ENCODE results near the gene ZC3H12A. TPM values are rescaled to one million over a fixed set of nuclear protein-coding genes. Genes with fewer than 3 reads are reported as not detected.

Gene ZC3H12A
- total RNA-seq, 1 experiment from 2014 or later, result 51.4 TPM

DNA sequence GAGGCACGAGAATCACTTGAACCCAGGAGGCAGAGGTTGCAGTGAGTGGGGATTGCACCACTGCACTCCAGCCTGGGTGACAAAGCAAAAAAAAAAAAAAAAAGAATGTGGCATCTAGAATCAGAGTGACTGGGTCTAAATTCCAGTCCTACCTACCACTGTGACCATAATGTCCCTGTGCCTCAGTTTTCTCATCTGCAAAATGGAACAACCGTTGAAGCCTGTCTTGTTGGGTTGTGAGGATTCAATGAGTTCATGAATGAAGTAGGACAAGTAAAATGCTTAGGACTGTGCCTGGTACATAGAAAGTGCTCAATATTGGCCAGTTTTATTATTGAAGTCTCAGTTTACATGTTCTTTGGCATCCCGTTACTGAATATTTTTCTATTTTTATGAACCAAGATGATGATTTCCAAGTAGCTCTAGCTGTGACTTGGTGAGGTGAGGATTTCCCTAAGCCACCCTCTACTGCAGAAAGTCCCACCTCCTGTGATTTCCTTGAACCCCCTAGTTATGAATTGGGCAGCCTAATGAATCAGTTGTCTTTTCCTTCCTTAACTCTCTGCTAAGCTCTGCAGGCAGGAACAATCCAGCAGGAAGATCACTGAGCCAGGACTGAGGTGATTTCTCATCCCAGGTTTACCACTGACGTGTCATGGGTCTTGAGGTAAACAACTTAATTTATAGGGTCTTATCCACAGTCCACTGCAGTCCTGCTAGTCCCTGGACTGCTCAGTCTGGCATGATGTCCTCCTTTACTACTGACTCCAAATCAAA, 59.1 kb downstream of the ZC3H12A start:
- TF ChIP-seq, protein P1, sequence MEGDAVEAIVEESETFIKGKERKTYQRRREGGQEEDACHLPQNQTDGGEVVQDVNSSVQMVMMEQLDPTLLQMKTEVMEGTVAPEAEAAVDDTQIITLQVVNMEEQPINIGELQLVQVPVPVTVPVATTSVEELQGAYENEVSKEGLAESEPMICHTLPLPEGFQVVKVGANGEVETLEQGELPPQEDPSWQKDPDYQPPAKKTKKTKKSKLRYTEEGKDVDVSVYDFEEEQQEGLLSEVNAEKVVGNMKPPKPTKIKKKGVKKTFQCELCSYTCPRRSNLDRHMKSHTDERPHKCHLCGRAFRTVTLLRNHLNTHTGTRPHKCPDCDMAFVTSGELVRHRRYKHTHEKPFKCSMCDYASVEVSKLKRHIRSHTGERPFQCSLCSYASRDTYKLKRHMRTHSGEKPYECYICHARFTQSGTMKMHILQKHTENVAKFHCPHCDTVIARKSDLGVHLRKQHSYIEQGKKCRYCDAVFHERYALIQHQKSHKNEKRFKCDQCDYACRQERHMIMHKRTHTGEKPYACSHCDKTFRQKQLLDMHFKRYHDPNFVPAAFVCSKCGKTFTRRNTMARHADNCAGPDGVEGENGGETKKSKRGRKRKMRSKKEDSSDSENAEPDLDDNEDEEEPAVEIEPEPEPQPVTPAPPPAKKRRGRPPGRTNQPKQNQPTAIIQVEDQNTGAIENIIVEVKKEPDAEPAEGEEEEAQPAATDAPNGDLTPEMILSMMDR (IDR thresholded peaks at IDR 0.05; ENCODE audit: unreplicated experiment), result no peak
- intact Hi-C loops (cut with micrococcal nuclease), result loop anchor here (10.0 kb wide), 1 partner anchor 59 kb away; the partner anchor contains the start of gene ZC3H12A
- DNase-seq (ENCODE audit: unreplicated experiment), result no peak
- ChIA-PET POLR2A (interaction anchor here (0.7 to 4.1 kb wide), 13 partner anchors 9 to 156 kb away, joined by 3 to 35 read pairs (median 5); partner anchors contain the start of genes MEAF6 and SNIP1), CTCF (interaction anchor here (3.2 kb wide), 1 partner anchor 19 kb away, joined by 18 read pairs; the partner anchor contains the start of gene MEAF6)
- Mint-ChIP-seq H3K4me3 (ENCODE audit: unreplicated experiment) (no peak overlapping the region), H3K36me3 (ENCODE audit: insufficient read depth, unreplicated experiment) (peaks cover 51% of the 10 kb centered on the region), H3K27ac (ENCODE audit: low read depth, unreplicated experiment) (peak overlapping the region; percentile 94), H3K9me3 (ENCODE audit: unreplicated experiment) (no peaks in the 10 kb centered on the region), H3K27me3 (ENCODE audit: insufficient read depth, unreplicated experiment) (no peaks in the 10 kb centered on the region), H3K4me1 (ENCODE audit: insufficient read depth, unreplicated experiment) (peaks cover 29% of the 10 kb centered on the region)
- no TSS peak for BruUV-seq (replicated peaks)

Small RNAs within 50 kb of the gene (microRNA-seq; reads per million reads assigned to microRNA genes)
- 3.2 reads per million, percentile 23 among the genes with 10 or more reads in this experiment for gene MIR5581
- gene MIR6732, result 2.5 reads per million, percentile 19 among the genes with 10 or more reads in this experiment

Other genes with a start within 250 kb of the ZC3H12A start
- gene MEAF6, start 40.2 kb downstream of the ZC3H12A start, total RNA-seq (2022), result 71.3 and 72.0 TPM in 2 replicates
- 26.4 and 32.0 TPM in 2 replicates for gene SNIP1, start 79.7 kb downstream of the ZC3H12A start, total RNA-seq (2022)
- not detected in 2 replicates for gene DNALI1, start 82.4 kb downstream of the ZC3H12A start, total RNA-seq (2022)
- gene GNL2, start 121.4 kb downstream of the ZC3H12A start, total RNA-seq (2022), result 103 and 133 TPM in 2 replicates
- gene RSPO1, start 160.3 kb downstream of the ZC3H12A start, total RNA-seq (2022), result not detected in 2 replicates
- 17.3 and 21.8 TPM in 2 replicates for gene CDCA8, start 217.9 kb downstream of the ZC3H12A start, total RNA-seq (2022)